HG03103 (cell line): ENCODE results near the gene SGK1.
"Not testable (repeated sequence)": the region's sequence is repeated elsewhere in the genome, so short reads cannot be mapped to it uniquely, and the experiment has no call there.

ENCODE experiments used
- ATAC-seq: cut with Tn5 transposase; IDR thresholded peaks from one replicate; pipeline ENCODE4 v1.9.1; 2021; ENCODE audit warnings: low read depth; ENCODE audit not compliant: unreplicated experiment

SGK1 gene

GRCh38 chr6:134307870-134308269 is 10.0 kb downstream of the SGK1 start:
- no peak for ATAC-seq

- ATAC-seq: no peak
These were observed 10.8 kb downstream of the SGK1 start for GRCh38 chr6:134307075-134307474.

GRCh38 chr6:134304381-134304780 is 13.5 kb downstream of the SGK1 start:
- not testable (repeated sequence) for ATAC-seq

- no peak for ATAC-seq
These were observed 14.0 kb downstream of the SGK1 start for GRCh38 chr6:134303891-134304290.

- ATAC-seq: no peak
These were observed 18.7 kb downstream of the SGK1 start for GRCh38 chr6:134299236-134299635.

GRCh38 chr6:134296762-134297161 is 21.1 kb downstream of the SGK1 start:
- no peak for ATAC-seq

- ATAC-seq: no peak
These were observed 21.9 kb downstream of the SGK1 start for GRCh38 chr6:134295953-134296553.

GRCh38 chr6:134293659-134294161 is 24.2 kb downstream of the SGK1 start:
- no peak for ATAC-seq

GRCh38 chr6:134291156-134291555 is 26.8 kb downstream of the SGK1 start:
- no peak for ATAC-seq

- ATAC-seq: no peak
These were observed 28.7 kb downstream of the SGK1 start for GRCh38 chr6:134289204-134289575.

- ATAC-seq: peak; percentile 54
These were observed 29.2 kb downstream of the SGK1 start for GRCh38 chr6:134288538-134289203.

GRCh38 chr6:134287859-134288537 is 29.9 kb downstream of the SGK1 start:
- ATAC-seq: peak; percentile 29

- ATAC-seq: no peak
These were observed 35.1 kb downstream of the SGK1 start for GRCh38 chr6:134282816-134283215.

- ATAC-seq: no peak
These were observed 36.5 kb downstream of the SGK1 start for GRCh38 chr6:134281388-134281787.

- no peak for ATAC-seq
These were observed 39.9 kb downstream of the SGK1 start for GRCh38 chr6:134278000-134278399.

GRCh38 chr6:134276891-134277377 is 41.0 kb downstream of the SGK1 start:
- ATAC-seq: not testable (repeated sequence)

GRCh38 chr6:134272374-134272773 is 45.5 kb downstream of the SGK1 start:
- ATAC-seq: no peak

GRCh38 chr6:134267917-134268361 is 50.0 kb downstream of the SGK1 start:
- ATAC-seq: no peak

- ATAC-seq: no peak
These were observed 51.1 kb downstream of the SGK1 start for GRCh38 chr6:134266776-134267175.

GRCh38 chr6:134261766-134262165 is 56.1 kb downstream of the SGK1 start:
- no peak for ATAC-seq

- no peak for ATAC-seq
These were observed 59.0 kb downstream of the SGK1 start for GRCh38 chr6:134258849-134259306.
